ENCODE results near the gene USP19.

DNA sequence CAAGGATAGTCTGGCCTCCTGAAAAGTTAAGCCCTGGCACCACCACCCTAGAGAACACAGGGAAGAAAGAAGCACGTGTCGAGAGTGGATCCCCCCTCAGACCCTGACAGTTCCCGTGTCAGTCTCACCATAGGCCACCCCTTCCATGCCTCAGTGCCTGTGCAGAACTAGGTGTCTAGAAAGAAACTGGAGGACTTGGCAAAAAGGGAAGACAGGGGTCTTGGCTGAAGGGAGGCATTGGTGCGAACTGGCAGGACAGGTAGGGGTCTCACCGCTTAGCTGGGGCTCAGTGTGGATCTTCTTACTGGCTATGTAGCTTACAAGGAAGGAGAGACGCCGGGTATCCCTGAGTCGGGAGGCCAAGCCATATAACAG lies 16.6 kb downstream of the USP19 start:
- TF ChIP-seq ETV6 (CRISPR knock-in tag; IDR thresholded peaks at IDR 0.05) = no peak
- TF ChIP-seq, protein P1, sequence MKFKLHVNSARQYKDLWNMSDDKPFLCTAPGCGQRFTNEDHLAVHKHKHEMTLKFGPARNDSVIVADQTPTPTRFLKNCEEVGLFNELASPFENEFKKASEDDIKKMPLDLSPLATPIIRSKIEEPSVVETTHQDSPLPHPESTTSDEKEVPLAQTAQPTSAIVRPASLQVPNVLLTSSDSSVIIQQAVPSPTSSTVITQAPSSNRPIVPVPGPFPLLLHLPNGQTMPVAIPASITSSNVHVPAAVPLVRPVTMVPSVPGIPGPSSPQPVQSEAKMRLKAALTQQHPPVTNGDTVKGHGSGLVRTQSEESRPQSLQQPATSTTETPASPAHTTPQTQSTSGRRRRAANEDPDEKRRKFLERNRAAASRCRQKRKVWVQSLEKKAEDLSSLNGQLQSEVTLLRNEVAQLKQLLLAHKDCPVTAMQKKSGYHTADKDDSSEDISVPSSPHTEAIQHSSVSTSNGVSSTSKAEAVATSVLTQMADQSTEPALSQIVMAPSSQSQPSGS (CRISPR knock-in tag; IDR thresholded peaks at IDR 0.05; ENCODE audit: borderline replicate concordance, low read depth) = no peak
- TF ChIP-seq, protein P2, sequence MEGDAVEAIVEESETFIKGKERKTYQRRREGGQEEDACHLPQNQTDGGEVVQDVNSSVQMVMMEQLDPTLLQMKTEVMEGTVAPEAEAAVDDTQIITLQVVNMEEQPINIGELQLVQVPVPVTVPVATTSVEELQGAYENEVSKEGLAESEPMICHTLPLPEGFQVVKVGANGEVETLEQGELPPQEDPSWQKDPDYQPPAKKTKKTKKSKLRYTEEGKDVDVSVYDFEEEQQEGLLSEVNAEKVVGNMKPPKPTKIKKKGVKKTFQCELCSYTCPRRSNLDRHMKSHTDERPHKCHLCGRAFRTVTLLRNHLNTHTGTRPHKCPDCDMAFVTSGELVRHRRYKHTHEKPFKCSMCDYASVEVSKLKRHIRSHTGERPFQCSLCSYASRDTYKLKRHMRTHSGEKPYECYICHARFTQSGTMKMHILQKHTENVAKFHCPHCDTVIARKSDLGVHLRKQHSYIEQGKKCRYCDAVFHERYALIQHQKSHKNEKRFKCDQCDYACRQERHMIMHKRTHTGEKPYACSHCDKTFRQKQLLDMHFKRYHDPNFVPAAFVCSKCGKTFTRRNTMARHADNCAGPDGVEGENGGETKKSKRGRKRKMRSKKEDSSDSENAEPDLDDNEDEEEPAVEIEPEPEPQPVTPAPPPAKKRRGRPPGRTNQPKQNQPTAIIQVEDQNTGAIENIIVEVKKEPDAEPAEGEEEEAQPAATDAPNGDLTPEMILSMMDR (IDR thresholded peaks at IDR 0.05) = no peak
- TF ChIP-seq, protein P3, sequence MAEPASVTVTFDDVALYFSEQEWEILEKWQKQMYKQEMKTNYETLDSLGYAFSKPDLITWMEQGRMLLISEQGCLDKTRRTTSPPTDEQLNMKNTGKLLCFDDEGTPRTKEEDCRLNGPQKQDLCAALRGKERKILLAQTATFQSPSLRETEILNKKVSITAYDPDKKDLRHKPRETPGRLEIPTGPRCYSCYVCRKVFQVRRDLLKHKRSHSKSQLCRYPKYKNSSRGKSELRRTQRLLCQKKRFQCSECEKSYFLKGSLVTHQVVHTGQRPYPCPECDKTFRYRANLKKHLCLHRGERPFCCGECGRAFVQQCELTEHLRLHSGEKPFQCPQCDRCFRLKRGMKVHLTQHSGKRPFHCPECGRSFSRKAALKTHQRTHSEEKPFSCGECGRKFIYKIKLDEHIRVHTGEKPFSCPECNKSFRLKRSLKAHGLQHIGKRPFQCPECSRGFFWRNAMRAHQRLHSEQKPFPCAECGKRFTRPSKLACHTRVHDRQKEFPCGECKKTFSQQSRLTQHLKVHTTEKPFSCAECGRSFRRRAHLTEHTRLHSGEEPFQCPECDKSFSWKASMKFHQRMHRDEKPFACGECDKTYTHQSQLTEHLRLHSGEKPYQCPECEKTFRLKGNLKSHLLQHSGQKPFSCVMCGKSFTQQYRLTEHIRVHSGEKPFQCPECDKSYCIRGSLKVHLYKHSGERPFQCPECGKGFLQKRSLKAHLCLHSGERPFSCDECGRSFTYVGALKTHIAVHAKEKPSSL (CRISPR knock-in tag; conservative IDR thresholded peaks at IDR 0.05) = no peak
- no peak for TF ChIP-seq CREM (CRISPR knock-in tag; IDR thresholded peaks at IDR 0.05)
- TF ChIP-seq ZNF416 (CRISPR knock-in tag; IDR thresholded peaks at IDR 0.05) = no peak
- TF ChIP-seq ZNF317 (CRISPR knock-in tag; IDR thresholded peaks at IDR 0.05; ENCODE audit: borderline replicate concordance, low read depth) = no peak
- TF ChIP-seq, protein P4, sequence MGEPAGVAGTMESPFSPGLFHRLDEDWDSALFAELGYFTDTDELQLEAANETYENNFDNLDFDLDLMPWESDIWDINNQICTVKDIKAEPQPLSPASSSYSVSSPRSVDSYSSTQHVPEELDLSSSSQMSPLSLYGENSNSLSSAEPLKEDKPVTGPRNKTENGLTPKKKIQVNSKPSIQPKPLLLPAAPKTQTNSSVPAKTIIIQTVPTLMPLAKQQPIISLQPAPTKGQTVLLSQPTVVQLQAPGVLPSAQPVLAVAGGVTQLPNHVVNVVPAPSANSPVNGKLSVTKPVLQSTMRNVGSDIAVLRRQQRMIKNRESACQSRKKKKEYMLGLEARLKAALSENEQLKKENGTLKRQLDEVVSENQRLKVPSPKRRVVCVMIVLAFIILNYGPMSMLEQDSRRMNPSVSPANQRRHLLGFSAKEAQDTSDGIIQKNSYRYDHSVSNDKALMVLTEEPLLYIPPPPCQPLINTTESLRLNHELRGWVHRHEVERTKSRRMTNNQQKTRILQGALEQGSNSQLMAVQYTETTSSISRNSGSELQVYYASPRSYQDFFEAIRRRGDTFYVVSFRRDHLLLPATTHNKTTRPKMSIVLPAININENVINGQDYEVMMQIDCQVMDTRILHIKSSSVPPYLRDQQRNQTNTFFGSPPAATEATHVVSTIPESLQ (CRISPR knock-in tag; IDR thresholded peaks at IDR 0.05) = no peak
- no peak for TF ChIP-seq NR2C2 (CRISPR knock-in tag; IDR thresholded peaks at IDR 0.05)
